Activated T-helper 1 cell treated with Interleukin-2 at 50 U/mL for 16 hours (primary cell): ENCODE data around the gene C2orf49.

Experiments used
- DNase-seq: peaks from one replicate; pipeline ENCODE4 v3.0.0-alpha.2; 2020; ENCODE audit warnings: low read depth

The C2orf49 gene

DNA sequence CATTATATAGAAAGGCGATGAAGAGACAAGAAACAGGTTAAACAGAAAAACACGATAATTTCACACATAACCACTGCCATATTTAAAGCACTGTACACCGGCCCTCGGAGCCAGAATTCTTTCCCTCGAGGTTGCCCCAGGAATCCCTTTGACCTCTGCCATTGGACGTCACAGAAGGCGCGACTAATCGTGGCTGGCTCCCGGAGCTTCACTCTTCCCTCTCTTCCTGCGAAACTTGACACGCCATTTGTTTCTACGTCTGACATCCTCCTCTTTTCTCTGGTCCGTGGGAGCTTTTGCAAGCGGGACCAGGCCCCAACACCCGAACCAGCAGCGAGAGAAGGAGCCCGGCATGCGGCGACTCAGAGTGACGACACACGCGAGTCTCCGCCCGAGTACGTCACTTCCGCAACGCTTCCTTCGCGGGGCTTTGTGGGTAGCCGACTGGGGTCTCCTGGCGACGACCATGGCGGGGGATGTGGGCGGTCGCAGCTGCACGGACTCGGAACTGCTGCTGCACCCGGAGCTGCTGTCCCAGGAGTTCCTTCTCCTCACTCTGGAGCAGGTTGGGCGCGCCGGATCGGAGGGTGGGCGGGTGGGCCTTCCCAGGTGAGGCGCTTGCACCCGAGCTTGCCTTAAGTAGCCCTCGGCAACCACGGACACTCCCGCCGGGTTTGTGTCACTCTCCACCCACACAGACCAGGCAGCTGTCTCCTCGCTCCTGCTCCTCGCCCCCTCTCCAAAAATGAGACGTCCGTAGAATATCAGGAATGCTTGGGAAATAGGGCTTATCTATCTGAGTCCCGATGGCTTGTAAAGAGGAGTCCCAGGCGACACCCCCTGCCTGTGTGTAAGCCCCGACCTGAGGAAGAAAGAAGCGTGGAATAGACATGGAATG lies at the start of gene C2orf49:
Gene C2orf49 (plus strand): TSS at position 419 of the 898 bp plus-strand sequence. CDS start 48 bp downstream, at position 467.
- DNase-seq = peak; percentile 76

DNA sequence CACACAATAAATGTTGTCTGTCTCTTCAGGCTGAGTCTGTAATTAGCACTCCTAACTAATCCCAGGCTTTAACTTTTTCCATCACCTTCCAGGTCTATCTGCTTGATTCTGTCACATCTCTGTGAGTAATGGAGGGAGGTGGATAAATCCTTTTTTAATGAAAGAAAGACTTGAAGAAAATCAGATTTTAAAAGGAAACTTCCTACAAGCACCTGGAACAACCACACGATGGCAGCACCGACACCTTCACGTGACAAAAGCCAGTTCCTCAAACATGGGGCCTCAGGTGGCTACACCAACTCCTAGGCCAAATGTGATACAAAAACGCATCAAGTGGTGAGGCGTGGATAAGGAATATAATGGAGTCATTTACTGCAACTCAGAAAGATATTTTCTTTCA lies 49.6 kb upstream of the C2orf49 start:
- no peak for DNase-seq

DNA sequence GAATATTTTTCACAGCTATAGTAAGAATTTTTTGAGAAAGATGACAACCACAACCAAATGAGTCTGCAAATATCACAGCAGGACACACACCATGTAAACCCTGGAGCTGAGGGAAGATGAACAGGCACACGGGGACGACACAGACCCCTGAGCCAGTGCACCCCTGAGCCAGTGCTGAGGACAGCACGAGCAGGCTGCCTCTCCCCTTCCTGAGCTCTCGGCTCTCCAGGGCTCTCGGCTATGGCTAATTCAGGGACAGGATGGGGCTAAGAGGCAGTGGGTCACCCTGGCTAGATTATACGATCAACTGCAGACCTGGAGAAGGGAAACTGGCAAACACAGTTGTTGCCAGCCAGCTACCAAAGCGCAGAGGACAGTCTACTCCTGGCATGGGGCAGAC lies 49.2 kb upstream of the C2orf49 start:
- no peak for DNase-seq

GRCh38 chr2:105290981-105291660 lies 46.2 kb upstream of the C2orf49 start:
- no peak for DNase-seq

- no peak for DNase-seq
Measured at GRCh38 chr2:105291981-105292380, 45.4 kb upstream of the C2orf49 start.

DNA sequence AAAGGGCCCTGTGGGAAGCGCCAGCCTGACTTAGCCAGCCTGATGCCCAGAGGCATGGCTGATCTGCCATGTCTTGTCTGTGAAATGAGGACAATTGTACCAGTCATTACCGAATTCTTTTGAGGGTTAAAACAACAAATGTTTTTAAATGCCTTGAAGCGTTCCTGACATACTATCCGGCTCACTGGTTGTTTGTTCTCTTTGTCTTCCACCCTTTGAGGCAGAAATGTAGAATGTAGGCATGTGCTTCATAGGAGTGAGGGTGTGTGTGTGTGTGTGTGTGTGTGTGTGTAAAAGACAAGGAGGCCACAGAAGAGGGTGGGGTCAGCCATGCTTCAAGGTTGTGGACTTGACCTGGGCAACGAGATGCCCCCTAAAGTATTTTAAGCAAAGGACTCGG lies 43.3 kb upstream of the C2orf49 start:
- no peak for DNase-seq

GRCh38 chr2:105294844-105295481 lies 42.4 kb upstream of the C2orf49 start:
- DNase-seq = no peak

DNA sequence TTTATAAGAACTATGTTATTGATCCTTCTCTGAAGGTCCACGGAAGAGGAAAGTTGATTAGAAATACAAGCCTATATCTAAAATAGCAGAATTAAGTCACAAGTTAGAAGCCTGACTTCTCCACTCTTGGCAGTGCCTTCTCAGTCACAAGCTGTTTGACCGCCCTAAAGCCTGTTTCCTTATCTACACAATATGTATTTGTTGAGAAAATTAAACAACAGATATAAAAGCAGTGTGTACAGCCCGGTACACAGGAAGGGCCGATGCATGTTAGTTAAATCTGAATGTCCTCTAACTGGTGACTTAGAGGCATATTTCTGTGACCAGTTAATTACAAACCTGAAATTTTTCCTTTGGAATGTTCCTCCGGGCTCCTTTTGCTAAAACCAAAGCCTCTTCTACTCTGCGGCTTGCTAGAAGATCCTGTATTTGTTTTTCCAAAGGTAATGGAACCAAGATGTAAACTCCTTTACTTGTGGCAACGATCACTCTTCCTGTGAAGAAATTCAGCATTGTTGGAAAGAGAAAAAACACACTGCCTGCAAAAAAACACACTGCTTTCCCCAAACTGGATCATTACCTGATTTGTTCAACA lies 41.2 kb upstream of the C2orf49 start:
- no peak for DNase-seq

DNA sequence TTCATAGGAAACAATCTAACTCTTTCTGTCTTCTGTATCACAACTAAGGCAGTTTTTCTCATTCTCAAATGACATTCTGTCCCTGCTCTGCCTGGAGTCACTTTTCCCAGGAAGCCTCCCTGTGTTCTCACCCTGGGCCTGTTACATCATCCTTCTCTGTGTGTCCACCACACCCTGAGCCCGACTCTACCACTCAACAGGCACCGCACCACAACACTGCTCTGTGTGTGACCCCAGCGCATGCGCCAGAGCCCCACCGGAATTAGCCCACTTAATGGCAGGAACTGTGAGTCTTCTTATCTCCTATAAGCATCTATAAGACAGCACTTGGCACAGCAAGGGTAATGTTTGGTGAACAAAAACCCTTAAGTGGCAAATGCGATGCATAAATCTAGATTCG lies 40.1 kb upstream of the C2orf49 start:
- no peak for DNase-seq

DNA sequence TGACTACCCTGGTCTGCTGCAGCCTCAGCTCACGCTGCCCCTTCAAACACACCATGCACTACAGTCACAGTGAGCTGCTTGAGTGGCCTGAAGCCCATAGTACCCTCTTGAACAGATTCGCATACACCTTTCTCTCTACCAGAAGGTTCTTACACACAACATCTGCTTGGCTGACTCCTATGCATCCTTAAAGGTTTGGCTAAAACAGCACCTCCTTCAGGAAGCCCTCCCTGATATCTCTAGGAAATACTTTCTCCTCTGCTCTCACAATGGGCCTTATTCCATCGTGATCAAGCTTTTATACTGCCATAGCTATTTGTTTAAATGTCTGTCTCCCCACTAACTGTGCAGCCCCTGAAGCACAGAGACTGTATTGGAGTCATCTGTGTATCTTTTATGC lies 39.3 kb upstream of the C2orf49 start:
- DNase-seq = no peak

DNA sequence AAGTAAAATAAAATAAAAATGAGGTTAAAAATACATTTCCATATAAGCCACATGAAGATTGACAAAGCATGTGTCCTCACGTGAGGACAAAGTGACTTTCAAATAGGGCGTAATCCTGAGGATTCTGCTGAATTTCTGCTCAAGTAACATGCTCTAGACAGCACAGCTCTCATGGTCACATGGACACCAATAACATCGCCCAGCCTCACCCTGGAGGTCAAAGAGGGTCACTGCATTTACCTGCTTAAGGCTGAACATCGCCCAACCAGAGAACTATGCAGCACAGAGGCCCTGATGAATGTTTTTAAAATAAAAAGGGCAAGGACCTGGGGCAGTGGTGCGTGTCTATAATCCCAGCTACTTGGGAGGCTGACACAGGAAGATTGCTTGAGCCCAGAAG lies 38.0 kb upstream of the C2orf49 start:
- DNase-seq = no peak

- DNase-seq = no peak
Measured at GRCh38 chr2:105301646-105302045, 35.7 kb upstream of the C2orf49 start.

- DNase-seq = no peak
Measured at GRCh38 chr2:105307146-105307545, 30.2 kb upstream of the C2orf49 start.

DNA sequence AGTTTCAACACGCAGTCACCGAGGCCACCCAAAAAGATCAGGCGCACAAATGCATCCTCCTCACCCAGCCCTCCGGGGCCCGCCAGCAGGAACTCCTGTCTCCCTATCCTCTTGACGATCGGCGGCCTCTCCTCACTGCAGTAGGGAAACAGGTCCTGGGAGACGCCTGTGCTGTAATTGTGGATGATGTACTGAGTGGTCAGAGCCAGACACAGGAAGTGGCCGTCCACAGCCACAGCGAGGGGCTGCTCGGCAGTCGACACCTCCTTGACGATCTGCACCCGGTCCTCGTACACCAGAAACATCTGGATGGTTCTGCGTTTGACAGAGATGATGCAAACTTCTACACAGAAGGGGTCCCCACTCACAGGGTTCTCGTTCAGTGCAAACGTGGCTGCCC lies 29.8 kb upstream of the C2orf49 start:
- DNase-seq = no peak

DNA sequence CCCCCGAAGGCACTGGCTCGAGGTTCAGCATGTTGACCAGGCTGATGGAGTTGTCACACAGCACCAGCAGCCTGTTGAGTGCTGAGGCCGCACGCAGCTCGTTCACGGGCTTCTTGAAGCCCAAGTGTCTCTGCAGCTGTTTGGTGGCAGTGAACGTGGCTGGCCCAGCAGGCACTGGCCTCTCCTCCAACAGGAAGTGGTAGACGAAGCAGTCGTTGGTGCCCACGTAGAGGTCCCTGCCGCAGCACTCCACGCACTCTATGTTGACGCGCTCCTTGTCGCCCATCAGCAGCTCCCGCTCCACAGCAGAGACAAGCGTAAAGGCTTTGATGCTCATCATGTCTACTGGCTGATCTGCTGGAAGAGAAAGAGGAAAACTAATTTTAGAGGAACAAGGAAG lies 29.4 kb upstream of the C2orf49 start:
- no peak for DNase-seq

DNA sequence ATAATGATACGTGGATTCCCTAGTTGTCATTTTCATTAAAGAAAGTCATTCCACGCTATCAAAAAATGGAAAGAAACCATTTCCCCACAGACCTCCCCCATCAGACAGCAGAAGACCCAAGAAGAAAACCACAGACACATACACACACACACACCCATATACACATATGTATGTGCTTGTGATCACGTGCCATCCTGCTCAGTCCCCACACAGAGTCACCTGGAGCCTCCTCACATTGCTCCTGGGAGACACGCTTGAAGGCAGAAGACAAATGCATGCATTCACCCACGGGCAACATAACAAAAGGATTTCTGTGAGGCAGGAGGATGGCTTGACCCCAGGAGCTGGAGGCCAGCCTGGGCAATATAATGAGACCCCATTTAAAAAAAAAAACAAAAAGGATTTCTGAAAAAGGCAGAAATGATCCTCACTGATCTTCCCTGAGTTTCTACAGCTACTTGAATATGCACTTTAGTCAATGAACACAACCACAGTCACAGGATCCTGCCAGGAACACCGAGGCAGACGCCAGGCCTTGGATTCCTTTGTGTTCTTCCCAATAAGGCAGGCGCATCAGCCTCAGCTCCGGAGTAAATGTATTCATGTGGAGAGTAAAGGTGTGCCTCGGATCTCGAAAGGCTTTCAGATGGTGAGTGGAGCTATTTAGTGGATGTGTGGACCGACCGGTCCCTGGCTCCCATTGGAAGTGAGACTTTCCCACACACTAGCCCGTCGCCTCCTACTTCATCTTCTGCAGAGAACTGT lies 28.8 kb upstream of the C2orf49 start:
- DNase-seq = no peak

DNA sequence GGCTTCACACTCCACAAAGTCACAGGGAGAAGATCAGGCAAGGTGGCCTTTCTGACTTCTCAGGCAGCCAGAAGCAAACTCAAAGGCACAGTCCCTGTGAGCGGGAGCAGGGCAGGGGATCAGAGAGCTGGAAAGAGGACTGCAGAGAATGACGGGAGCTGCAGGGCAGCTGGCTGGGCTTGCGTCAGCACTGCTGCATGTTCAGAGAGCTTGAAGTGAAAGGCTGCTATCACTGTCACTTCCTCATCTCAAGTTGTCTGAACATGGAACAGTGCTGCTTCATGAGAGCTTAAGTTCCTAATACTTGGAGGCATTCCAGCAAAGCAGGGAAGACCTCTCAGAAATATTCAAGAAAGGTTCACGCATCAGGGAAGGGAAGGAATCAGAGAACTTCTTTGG lies 28.2 kb upstream of the C2orf49 start:
- DNase-seq = no peak

- no peak for DNase-seq
Measured at GRCh38 chr2:105313877-105314276, 23.5 kb upstream of the C2orf49 start.

- DNase-seq = no peak
Measured at GRCh38 chr2:105315314-105315713, 22.0 kb upstream of the C2orf49 start.

DNA sequence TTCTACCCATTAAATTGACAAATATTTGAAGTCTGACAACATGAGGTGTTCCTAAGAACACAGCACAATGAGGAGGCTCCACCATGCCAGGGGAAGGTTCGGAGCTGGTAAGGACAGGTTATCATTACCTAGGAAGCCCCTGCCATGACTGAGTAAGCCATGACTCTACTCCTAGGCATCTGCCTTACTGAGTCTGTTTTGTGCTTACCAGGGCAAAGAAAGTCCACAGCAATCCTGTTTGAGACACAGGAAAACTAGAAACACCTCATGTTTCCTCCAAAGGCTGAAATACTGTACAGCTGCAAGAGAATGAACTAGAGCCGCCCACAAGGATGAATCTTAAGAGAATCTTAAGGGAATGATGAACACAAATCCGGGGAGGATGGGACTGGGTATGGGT lies 19.4 kb upstream of the C2orf49 start:
- DNase-seq = no peak

GRCh38 chr2:105320651-105321215 lies 16.6 kb upstream of the C2orf49 start:
- no peak for DNase-seq
